ENCODE measurements around the gene TMF1.

The TMF1 gene

DNA sequence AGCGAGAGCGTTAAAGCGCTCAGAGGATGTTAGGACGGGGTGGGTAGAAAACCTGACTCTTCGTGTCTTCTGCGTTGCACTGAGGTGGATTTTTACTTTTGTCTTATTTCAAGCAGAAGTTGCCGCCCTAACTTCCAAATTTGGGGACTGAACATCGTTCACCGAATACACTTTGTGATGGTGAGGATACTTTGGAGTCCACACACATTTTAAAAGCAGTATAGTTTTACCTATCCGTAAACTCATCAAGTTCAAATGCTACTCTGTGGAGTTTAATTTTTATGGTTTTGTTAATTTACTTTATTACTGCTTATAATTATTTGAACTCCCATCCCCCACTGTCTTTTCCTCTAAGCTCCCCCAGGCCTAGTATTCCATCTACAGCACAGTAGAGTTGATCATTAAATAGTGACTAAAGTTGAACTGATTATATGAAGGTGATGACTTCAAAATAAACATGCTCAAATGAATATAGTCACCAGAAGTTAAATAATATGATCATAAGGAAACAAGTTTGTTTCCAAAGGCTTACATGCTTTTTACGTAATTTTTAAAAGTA is 38.0 kb downstream of the TMF1 start:
- DNase-seq: no peak

DNA sequence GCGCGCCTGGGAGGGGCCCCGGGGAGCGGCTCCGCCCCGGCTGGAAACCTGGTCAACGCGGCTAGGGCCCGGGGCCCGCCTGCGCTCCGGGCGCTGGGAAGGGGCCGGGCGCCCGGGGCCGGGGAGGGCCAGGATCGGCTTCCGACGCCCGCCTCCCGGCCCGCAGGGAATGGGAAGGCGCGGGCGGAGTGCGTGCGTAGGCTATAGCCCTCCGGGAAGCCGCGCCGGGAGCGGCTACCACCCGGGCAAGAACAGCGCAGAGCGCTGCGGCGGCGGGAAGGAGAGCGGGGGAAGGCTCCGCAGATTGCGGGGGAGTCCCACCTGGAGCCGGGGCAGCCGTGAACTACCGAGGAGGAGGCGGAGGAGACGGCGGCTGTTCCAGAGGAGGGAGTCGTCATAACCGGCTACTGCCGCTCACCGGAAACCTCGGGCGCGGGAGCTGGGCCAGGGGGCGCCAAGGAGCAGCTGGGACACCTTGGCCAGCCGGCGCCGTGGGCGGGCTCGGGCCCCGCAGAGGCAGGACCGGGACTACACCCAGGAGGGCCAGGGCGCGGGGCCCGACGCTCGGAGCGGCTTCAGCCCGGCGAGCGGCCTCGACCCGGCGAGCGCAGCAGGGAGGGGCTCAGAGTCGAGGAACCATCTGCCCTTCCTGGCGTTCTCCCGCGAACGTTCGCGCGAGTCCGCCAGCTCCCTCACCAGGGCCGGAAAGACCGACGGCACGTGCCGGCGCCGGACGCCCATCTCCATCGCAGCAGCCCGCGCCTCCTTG is 38.7 kb downstream of the TMF1 start, which contains the start of gene EOGT:
TSS of gene EOGT (minus strand) at position 432 of the 769 bp plus-strand sequence. CDS start 3,838 bp downstream, outside the sequence.
- peak; percentile 96 for DNase-seq

DNA sequence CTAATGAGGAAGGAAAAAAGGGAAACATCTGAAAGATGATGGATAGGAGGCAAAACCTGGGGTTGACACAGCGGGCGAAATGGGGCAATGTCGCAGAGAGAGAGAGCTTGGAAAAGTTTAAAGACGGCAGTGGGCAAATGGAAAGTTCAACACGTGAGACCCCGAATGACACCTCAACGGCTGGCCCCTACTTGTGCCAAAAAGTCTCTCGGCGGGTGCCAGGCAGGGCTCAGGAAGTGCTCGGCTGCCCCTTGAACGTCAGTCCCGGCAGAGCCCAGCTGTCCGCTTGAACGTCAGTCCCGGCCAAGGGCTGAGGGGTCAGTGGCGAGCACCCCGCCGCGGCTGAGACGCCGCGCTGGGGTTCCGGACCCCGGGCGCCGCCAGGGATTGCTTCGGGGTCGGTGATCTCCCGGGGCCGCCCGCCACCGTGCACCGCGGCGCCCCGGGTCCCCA is 39.3 kb downstream of the TMF1 start:
- peak; percentile 82 for DNase-seq

DNA sequence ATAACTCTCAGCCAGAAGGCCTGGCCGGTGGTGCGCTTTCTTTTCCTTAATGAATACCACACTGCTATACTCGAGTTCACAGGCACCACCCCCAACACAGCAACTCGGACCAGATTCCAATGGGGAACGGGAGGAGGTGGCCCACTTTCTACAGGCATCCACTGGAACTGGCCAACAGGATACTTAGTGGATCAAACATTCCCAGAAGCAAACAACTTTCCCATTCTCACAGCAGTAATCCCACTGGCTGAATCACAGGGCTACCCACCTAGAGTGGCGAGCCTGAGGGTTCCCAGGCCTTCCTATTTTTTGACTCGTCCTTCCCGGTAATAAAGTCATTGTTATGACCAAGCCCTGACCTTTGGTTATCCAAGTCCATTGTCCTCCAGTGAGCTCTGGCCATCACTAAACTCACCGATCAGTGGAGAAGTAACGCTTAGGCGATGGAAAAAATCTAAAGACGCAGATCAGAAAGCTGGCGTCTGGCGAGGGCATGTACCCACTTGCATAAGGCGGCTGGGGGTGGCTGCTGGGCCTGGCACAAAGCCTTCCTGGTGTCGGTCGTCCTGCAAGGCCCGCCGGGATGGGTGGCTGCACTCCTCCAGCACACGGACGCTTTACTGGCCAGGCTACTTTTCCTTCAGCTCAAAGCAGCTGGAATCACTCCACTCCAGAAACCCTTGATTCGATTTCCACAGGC is 39.9 kb downstream of the TMF1 start:
- DNase-seq: no peak

DNA sequence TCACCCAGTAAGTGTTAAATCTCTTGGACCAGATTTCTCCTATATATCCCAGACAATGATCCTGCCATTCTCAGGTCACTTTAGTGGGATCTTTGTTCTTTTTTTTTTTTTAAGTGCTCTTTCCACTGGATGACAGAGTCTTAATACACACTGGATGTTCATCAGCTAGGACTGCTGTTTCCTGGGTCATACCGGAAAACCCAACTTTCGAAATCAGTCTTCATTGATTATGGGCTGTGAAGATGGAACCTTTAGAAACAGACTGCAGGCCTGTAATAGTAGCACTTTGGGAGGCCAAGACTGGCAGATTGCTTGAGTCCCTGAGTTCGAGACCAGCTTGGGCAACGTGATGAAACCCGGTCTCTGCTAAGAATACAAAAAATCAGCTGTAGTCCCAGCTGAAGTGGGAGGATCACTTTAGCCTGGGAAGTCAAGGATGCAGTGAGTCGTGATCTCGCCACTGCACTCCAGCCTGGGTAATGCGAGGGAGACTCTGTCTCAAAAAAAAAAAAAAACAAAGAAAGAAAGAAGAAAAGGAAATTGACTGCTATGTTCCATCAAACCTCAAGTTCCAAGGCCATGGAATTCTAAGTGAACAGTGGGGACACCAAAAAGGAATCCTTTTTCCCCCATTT is 40.9 kb downstream of the TMF1 start:
- no peak for DNase-seq

DNA sequence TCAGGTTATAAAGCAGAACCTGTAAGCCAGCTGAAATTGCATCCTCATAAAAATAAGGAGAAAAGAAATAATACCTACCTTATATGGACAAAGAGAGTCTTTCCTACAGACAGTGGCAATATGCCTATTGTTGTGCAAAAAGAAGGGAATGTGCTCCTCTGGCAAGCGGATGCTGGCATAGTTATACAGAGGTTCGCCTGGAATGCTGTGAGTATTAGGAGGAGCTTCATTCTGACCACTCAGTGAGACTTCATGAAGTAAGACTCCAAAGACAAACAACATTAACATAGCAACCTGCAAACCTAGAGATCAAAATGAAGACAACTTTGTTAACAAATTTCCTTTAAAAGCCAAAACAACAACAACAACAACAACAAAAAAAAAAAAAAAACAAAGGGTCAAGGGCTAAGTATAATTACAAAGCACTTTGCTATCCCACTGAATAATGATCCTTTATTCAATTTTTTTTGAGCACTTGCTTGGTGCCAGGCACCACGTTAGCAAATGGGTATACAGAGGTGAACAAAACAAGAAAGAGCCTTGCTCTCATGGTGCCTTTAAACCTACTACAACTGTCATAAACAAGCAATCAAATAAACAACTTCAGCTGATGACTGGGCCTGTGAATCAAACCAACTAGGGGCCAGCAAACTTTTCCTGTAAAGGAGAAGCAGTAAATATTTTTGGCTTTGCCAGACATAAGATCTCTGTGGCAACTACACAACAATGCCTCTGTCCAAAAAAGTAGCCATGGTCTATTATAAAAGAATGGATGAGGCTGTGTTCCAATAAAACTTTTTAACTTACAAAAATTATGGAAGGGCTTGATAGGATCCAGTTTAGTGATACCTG is 42.3 kb downstream of the TMF1 start:
- DNase-seq: no peak

DNA sequence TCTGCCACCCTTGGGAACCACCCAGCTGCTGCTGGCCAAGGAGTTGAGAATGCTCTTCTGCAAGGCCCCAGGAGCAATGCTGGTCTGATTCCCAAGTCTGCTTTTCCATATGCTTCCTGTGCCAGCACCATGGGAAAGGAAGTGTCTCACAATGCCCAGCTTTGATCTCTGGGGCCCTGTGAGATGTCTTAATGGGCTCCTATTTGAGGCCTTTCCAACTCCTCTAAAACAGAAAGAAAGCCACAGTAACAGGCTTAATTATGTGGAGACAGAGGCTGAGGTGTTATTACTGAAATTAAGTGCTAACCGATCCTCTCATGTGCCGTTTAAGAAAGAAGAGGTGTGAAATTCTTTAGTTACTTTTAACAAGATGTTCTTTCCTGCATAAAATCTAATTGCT is 43.2 kb downstream of the TMF1 start:
- DNase-seq: no peak

DNA sequence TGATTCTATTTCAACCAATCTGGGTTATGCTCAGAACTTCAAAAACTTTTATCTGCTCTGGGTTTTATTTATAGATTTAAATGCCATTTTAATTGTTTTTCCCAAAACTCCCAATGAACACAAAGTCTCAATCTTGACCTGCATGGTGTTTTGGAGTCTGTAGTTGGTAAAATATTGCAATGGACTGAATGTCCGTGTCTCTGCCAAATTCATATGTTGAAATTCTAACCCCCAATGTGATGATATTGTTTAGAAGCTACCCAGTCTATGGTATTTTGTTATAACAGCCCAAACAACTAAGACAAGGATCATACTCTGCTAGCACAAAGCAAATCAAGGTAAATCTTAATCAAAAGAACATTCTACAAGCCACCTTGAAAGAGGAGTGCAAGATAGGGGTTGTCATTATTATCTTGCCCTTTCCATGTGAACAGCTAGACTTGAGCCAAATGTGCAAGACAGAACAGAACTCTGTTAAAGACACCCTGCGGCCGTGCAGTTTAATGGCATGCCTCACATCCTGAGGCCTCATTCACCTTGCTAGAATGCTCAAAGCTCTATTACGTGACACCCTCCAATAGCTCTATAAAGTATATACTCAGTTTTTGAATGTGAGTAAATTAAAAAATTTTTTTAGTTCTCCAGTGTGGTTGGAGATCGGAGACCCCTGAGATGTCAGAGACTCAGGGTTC is 46.2 kb downstream of the TMF1 start:
- DNase-seq: no peak

DNA sequence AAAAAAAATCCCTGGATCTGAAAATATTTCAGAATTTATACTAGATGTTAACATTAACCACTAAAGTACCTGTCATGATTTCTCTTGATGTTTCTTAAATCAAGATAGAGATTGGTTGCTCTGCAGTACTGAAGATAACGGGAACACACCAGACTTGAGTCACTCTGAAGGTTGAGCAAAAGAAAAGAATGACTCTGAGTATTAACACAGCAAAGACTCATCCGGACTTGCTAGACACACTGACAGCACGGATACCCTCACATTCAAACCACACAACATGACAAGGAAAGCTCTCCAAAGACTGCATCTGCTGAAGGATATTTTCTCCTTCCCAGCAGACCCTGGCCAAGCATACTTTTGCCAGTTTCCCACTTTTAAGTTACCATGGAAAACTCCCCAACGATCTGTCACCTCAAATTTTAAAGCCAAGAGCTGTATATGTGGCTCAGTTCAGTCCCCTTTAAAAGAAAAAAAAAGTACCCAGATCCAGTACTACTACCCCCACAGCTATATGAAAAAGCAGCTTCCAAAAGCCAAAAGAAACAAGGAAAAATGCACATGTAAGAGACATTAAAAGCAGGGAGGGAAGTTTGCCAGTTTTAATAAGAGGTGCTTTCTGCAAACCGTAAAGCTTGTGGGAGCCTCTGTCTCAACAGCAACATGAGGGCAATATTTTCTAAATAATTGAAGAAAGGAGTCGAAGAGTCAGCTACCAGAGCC is 46.9 kb downstream of the TMF1 start:
- no peak for DNase-seq

DNA sequence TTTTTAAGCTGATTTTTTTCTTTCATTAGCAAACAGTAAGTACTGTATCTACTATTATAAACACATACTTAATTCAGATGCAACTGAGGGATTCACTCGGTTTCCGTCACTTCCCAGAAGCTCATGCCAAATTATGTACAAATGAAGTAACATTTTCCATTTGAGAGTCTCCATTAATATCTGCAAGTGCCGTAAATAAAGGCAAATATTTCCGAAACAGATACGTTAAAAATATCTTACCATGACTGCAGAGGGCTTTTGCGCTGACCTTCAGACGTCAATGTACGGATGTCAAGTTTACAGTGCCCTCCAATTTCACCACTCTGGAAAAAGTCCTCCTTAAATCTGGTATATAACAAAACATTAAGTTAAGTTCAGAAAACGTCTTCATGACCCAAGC is 48.0 kb downstream of the TMF1 start:
- no peak for DNase-seq

DNA sequence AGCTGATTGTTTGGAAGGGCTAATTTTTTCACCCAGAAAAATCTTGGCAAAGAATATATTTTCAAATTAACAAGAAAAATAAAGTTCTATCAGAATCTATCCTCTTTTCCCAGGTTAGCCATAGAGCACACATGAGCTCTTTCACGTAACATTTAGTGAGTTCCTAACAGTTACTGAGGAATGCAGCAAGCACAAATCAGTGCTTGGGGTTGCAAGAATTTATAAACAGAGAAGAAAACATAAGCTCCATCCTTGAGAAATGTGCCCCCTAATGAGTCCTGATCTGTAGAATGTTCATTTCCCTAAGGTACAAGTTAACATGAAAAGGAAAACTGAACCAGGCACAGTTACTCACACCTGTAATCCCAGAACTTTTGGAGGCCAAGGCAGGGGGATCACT is 52.5 kb downstream of the TMF1 start:
- no peak for DNase-seq

DNA sequence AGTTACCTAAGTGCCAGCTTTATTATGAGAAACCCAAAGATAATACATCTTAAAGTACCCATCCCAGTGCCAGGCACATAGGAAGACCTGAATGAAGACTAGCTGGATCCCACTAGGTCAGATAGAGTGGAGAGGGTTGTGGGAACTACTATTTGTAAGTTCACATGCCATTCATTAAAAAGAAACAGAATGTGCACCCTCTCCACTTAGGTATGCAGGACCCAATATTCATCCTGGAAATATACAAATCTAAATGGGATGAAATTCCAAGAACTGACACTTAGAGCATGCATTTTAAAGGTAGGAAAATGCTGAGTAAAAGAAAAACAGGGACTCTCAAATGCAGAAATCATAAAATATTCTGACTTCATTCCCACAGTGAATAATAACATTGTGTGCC is 53.0 kb downstream of the TMF1 start:
- DNase-seq: no peak

DNA sequence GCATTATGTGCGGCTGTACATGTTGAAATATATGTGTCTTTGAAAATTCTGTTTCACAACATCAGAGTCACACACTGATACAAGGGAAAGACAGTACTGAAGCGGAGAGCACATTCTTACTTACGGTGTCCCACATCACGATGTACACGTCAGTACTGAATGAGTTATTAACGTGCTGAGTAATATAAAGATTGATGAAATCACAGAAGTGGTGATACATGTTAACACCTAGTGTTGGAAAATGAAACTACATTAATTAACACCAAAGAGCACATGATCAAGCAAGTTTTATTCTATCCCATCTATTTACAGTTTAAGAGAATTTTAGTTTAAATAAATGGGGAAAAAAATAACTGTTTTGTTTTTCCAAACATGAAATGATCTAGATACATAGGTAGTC is 54.2 kb downstream of the TMF1 start:
- DNase-seq: no peak

DNA sequence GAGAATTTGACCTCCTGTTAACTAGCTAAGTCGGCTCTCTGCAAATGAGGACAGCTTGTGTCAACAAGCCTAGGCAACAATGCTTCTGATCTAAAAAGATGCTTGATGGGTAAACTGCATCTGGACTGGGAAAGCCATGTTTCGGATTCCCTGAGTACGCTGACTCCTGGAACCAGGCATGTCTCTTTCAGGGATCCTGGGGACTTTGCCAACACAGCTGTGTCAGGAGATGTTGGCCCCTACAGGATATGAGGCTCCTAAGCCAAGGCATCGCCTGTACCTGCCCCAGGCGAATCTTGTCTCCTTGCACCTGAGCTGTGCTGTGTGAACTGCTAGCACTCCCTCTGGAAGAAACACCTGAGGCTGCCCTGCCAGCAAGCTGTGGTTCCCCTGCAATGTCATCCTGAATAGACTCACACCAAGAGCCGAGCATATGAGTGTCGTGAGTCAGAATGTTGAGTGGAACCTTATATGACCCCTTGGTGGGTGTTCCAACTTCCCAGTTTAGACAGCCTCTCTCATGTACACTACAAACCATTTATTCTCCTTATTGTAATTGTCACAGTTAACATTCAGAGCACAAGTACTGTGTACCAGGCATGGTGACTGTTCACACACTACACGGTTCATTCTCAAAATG is 55.7 kb downstream of the TMF1 start:
- no peak for DNase-seq

DNA sequence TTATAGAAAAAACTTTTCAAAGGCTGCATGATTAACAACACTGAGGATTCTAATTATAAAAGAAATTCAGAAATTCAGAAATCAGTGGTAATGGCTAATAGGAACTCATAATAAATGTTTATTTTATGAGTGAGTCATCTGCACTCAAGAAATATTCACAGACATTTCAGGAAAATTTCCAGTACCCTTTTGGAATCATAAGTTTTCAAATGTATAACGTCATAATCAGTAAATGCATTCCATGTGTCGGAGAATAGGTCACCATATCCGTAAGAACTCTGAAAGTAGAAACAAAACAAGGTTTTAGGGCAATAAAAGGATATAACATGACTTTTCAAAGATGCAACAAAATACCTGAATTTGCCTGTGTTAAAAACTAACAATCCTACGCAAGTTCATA is 63.4 kb downstream of the TMF1 start:
- DNase-seq: no peak

DNA sequence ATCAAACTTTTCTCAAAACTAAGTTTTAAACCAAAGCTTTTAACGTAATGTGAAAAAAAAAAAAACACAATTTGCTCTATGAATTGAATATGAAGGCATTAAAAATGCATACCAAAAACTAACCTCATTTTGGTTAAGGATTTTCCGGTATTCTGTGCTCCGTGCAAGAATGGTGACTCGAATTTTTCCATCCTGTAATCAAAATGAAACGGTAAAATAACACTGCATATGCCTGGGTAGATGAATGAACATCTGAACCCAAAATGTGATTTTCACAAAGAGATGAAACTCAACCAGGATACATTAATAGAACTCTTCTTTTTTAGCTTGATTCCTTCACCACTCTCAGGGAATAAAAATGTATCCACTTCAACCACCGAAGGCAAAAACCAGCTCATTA is 64.8 kb downstream of the TMF1 start:
- DNase-seq: no peak

DNA sequence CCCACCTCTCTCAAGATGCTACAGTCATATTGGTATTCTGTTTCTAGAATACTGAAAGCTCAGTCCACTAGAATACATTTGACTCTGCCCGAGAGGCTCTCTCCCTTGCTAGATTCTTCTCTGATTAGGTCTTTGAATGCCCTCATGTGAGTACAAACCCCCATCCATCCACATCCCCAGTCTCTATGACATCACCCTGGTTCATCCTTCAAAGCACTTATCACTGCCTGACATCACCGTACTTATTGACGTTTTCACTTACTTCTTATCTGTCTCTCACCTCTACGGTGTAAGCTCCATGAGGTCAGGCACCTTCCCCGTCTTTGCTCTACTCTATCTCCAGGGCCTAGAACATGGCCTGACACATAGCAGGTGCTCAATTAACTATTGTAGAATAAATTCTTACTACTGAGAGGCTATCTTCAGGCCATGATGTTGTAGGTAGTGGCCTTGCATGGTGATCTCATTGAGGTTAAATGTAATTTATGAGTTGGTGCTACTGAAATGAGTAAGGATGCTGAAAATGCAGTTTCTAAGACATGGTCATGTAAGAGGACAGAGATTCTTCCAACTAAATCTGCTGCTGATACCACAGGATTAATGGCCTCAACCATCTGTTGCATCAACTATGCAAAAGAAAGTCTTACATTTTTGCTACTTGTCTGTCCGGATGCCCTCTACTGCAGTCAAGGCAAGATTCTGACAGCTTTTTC is 65.5 kb downstream of the TMF1 start:
- DNase-seq: no peak

DNA sequence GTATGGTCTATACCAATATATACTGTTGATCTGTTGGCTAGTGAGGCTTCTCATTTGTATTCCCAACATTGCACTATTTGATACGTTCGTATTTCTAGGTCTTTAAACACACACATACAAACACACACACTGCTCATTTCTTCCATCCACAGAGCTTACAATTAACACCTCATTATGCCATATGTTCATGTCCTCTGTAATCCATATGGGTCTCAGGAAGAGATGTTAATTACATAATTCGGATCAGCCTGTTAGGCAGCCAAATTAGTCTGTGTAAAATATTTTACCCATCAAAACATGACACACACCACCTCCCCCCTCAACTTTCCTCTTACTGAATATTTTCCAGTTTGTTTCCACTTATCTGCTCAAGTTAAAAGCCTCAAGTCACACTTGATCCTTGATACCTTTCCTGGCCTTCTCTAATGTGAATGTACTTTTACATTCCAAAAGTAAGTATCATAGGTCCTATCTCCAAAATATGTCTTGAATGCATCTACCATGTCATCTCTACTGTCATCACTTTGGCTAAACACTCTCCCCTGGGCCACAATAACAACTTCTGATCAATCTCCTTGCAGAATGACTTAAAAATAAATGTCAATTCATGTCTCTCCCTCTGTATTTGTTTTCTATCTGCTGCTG is 66.9 kb downstream of the TMF1 start:
- DNase-seq: no peak

DNA sequence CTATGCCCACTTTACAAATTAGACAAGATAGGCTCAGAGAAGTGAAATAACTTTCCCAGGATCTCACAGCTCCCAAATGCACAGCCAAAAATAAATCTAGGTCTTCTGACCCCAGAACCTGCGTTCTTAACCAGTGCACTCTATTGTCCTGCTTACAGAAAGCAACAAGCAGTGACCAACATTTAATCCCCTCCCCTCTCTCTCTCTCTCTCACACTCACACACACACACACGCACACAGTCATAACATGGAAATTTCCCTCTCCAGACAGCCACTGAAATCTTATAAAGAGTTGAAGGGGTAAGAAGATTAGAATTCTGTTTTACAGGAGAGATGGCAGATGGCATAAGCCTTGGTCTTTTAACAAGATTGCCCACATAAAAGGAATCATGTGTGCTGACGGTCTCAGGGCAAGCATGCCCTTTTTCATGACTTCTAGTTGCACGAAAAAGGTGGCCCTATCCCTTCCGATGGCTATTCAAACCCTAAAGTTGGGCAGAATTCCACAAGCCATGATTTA is 68.1 kb downstream of the TMF1 start:
- DNase-seq: no peak
